Thyroid gland (tissue), 4 donors: ENCODE results near the gene ALPK1.

Experiments used
- CTCF ChIP-seq, 6 experiments: fragments of 200-600 bp in 3 of 6; fragments of 450-650 bp in 3 of 6; sonication (generic) in 3 of 6; IDR thresholded peaks; one replicate each; pipeline ENCODE4 v1.5.1; 2016 to 2019; ENCODE audit warnings: antibody characterized with exemption in 6 of 6, mild to moderate bottlenecking in 2 of 6, inconsistent platforms in 1 of 6, moderate library complexity in 1 of 6
- POLR2A ChIP-seq, 2 donors: fragments of 450-650 bp; IDR thresholded peaks; one replicate each; pipeline ENCODE4 v1.6.1; 2017; ENCODE audit warnings: antibody characterized with exemption in 2 of 2, mild to moderate bottlenecking in 2 of 2, moderate library complexity in 1 of 2

- TF ChIP-seq CTCF (IDR thresholded peaks at IDR 0.05) (no peak), POLR2A (IDR thresholded peaks at IDR 0.05) (no peak)
Observed at GRCh38 chr4:112316360-112316759, 19.2 kb downstream of the ALPK1 start.
